DOHH2 (cell line): ENCODE results near the gene NKTR.

Experiments
- CTCF ChIP-seq: fragments of 200-600 bp; sonication (generic); IDR thresholded peaks from one replicate; pipeline ENCODE4 v1.5.1; 2014; ENCODE audit warnings: antibody characterized with exemption, mild to moderate bottlenecking, low read depth, low read length; ENCODE audit not compliant: poor library complexity, severe bottlenecking
- EZH2phosphoT487 ChIP-seq: fragments of 200-600 bp; sonication (generic); IDR thresholded peaks from 2 replicates; pipeline ENCODE4 v1.6.1; 2017; ENCODE audit warnings: borderline replicate concordance, mild to moderate bottlenecking, antibody characterized with exemption, low read length, moderate library complexity, mixed read lengths

- no peak for TF ChIP-seq CTCF
- no peak for TF ChIP-seq EZH2phosphoT487
These were observed 82.0 kb downstream of the NKTR start for GRCh38 chr3:42682301-42683070.
